ENCODE measurements around the gene PSMA6. TPM values are rescaled to one million over a fixed set of nuclear protein-coding genes. Genes with fewer than 3 reads are reported as not detected.

PSMA6 gene
- total and polyA plus RNA-seq, 10 of the 15 experiments (the other 5 are each of a cell fraction or from before 2014, with no cell fraction given), result 267 to 1,363 (median 402) TPM

DNA sequence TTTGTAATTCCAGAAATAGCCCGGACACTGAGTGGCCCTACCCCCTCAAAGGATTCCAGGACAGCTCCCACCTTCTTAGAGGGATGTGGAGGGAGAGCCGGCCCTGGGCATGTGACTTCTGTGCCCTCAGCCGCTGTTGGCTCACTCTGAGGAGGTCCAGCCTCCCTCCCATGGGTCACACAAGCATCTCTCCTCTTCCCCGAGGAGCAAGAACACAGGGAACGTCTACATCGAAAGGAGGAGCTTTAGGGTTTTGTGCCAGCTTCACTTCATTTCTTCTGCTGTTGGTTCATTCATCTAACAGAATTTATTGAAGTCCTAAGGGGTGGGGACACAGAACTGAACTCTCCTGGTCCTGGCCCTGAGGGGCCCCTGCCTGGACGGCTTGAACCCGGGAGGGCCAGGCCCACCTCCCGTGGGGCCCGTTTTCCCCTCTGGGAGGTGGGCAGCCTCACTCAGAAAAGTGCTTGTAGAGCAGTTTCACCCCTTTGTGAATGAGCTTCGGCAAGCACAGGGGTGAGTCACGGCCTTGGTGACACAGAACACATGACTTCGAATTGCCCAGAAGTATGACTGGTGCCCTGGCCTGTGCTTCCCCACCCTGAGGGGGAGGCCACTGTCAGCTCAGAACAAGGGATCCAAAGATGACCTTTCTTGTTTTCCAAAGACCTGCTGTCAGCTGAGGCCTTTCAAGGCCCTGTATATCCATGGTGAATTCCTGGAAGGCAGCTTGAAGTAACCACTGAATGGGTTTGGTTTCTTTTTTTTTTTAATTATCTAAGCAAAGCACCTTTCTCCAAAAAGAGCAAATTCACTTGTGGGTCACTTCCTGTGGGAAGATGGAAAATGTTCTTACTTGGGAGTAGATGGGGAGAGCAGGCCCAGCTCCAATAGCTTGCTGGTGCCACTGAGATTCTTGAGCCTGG is 73.2 kb downstream of the PSMA6 start:
- Histone ChIP-seq H3K27me3 (replicated peaks in 1 of 2; ENCODE audit: control insufficient read depth in 2 of 2, insufficient read depth in 2 of 2, low read length in 1 of 2) (no peaks in the 10 kb centered on the region), H3K79me2 (ENCODE audit: control insufficient read depth, insufficient read depth, low read length) (no peaks in the 10 kb centered on the region), H3K36me3 (ENCODE audit: control insufficient read depth in 2 of 2, insufficient read depth in 2 of 2, low read length in 1 of 2) (no peaks in the 10 kb centered on the region; a peak in 1 of 4 replicates), H3K9me3 (replicated peaks; ENCODE audit: control insufficient read depth, insufficient read depth, low read length) (peaks cover 3% of the 10 kb centered on the region; the same call in 1 of the 3 replicates), H3K9ac (ENCODE audit: control insufficient read depth, insufficient read depth, low read length) (no peak overlapping the region), H4K20me1 (ENCODE audit: control insufficient read depth, insufficient read depth) (no peaks in the 10 kb centered on the region), H3K4me1 (ENCODE audit: control insufficient read depth, insufficient read depth, low read length) (peaks cover 43% of the 10 kb centered on the region), H3K4me3 (no peak overlapping the region), H2AFZ (ENCODE audit: control insufficient read depth, low read depth, low read length) (no peak overlapping the region), H3K27ac (ENCODE audit: control insufficient read depth, insufficient read depth) (no peak overlapping the region), H3K4me2 (ENCODE audit: control insufficient read depth, insufficient read depth) (no peak overlapping the region)
- no peak for DNase-seq (ENCODE audit: low read depth, low spot score)
- WGBS (ENCODE audit: insufficient coverage, insufficient replicate concordance, low lambda C conversion rate, missing lambda C conversion rate), result 49% methylated on average over 13 of the region's 13 CpGs
- intact Hi-C loops (cut with micrococcal nuclease; ENCODE audit: unreplicated experiment) (no loop called here), in situ Hi-C loops (cut with MboI) (no loop called here)
- BruUV-seq (replicated peaks), result no TSS peak
- ATAC-seq, result peak; percentile 72
- RAD21 ChIA-PET (ENCODE audit: unreplicated experiment), result interaction anchor here (0.8 to 5.2 kb wide), 6 partner anchors 9 to 136 kb away, joined by 3 to 32 read pairs (median 4); partner anchors contain the start of gene NFKBIA
- FAIRE-seq, result no peak
- POLR2A ChIA-PET, result interaction anchor here (0.6 to 1.4 kb wide), 5 partner anchors 13 to 134 kb away, joined by 3 to 4 read pairs (median 4); partner anchors contain the start of gene NFKBIA
- CTCF ChIA-PET, result interaction anchor here (0.8 to 1.5 kb wide), 2 partner anchors 135 to 137 kb away, joined by 3 to 4 read pairs; no protein-coding TSS in a partner anchor
- SMC1A ChIA-PET (ENCODE audit: uncharacterized antibody, unreplicated experiment), result interaction anchor here (0.8 to 1.9 kb wide), 8 partner anchors 9 to 74 kb away, joined by 3 to 7 read pairs (median 4); no protein-coding TSS in a partner anchor
- TF ChIP-seq, protein P1, sequence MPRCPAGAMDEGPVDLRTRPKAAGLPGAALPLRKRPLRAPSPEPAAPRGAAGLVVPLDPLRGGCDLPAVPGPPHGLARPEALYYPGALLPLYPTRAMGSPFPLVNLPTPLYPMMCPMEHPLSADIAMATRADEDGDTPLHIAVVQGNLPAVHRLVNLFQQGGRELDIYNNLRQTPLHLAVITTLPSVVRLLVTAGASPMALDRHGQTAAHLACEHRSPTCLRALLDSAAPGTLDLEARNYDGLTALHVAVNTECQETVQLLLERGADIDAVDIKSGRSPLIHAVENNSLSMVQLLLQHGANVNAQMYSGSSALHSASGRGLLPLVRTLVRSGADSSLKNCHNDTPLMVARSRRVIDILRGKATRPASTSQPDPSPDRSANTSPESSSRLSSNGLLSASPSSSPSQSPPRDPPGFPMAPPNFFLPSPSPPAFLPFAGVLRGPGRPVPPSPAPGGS (IDR thresholded peaks at IDR 0.05; ENCODE audit: borderline replicate concordance, insufficient read depth, low read depth, low read length, poor library complexity, severe bottlenecking), result peak; percentile 55
- TF ChIP-seq MAX (IDR thresholded peaks at IDR 0.05; ENCODE audit: low read depth, low read length) (0 out of 2 replicates have a peak, but pooled peaks have one; percentile 16), TBL1XR1 (IDR thresholded peaks at IDR 0.05; ENCODE audit: low read depth, low read length) (no peak), EED (IDR thresholded peaks at IDR 0.05; ENCODE audit: low read depth) (peak; percentile 34; the same call in 1 of the 2 replicates)
- TF ChIP-seq, protein P2, sequence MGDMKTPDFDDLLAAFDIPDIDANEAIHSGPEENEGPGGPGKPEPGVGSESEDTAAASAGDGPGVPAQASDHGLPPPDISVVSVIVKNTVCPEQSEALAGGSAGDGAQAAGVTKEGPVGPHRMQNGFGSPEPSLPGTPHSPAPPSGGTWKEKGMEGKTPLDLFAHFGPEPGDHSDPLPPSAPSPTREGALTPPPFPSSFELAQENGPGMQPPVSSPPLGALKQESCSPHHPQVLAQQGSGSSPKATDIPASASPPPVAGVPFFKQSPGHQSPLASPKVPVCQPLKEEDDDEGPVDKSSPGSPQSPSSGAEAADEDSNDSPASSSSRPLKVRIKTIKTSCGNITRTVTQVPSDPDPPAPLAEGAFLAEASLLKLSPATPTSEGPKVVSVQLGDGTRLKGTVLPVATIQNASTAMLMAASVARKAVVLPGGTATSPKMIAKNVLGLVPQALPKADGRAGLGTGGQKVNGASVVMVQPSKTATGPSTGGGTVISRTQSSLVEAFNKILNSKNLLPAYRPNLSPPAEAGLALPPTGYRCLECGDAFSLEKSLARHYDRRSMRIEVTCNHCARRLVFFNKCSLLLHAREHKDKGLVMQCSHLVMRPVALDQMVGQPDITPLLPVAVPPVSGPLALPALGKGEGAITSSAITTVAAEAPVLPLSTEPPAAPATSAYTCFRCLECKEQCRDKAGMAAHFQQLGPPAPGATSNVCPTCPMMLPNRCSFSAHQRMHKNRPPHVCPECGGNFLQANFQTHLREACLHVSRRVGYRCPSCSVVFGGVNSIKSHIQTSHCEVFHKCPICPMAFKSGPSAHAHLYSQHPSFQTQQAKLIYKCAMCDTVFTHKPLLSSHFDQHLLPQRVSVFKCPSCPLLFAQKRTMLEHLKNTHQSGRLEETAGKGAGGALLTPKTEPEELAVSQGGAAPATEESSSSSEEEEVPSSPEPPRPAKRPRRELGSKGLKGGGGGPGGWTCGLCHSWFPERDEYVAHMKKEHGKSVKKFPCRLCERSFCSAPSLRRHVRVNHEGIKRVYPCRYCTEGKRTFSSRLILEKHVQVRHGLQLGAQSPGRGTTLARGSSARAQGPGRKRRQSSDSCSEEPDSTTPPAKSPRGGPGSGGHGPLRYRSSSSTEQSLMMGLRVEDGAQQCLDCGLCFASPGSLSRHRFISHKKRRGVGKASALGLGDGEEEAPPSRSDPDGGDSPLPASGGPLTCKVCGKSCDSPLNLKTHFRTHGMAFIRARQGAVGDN (IDR thresholded peaks at IDR 0.05), result peak; percentile 79

Data from GM12878 (cell line).